Calu3 (cell line): ENCODE data around the gene CYBRD1. TPM values are rescaled to one million over a fixed set of nuclear protein-coding genes. Genes with fewer than 3 reads are reported as not detected.

ENCODE experiments used
- BruUV-seq: library from RNA; stranded (reverse); fragments of 400-500 nt; replicated peaks from 2 replicates; lab custom pipeline; 2021; lab: Mats Ljungman, UMichigan
- CTCF ChIA-PET: fragments of 300-600 bp; sonication (Branson Sonifier 250); formaldehyde crosslinking; loops from one replicate; lab custom pipeline; 2022; ENCODE audit warnings: antibody characterized with exemption; lab: Charles Lee
- DNase-seq: peaks from one replicate; pipeline ENCODE4 v3.0.0; 2022
- H3K27ac Mint-ChIP-seq: one replicate; pipeline ENCODE4 v1.8.0; 2022; ENCODE audit warnings: mixed read lengths; ENCODE audit not compliant: unreplicated experiment
- H3K27me3 Mint-ChIP-seq: one replicate; pipeline ENCODE4 v1.8.0; 2022; ENCODE audit warnings: mixed read lengths; ENCODE audit not compliant: unreplicated experiment
- H3K36me3 Mint-ChIP-seq: one replicate; pipeline ENCODE4 v1.8.0; 2022; ENCODE audit warnings: mild to moderate bottlenecking, moderate library complexity, mixed read lengths; ENCODE audit not compliant: insufficient read depth, unreplicated experiment
- H3K4me1 Mint-ChIP-seq: one replicate; pipeline ENCODE4 v1.8.0; 2022; ENCODE audit warnings: mild to moderate bottlenecking, low read depth, mixed read lengths; ENCODE audit not compliant: unreplicated experiment
- H3K4me3 Mint-ChIP-seq: one replicate; pipeline ENCODE4 v1.8.0; 2022; ENCODE audit warnings: mild to moderate bottlenecking, low read depth, moderate library complexity, mixed read lengths; ENCODE audit not compliant: unreplicated experiment
- H3K9me3 Mint-ChIP-seq: one replicate; pipeline ENCODE4 v1.8.0; 2022; ENCODE audit warnings: low read depth, mixed read lengths; ENCODE audit not compliant: unreplicated experiment
- intact Hi-C: fragments of 100-400 bp; cut with micrococcal nuclease; formaldehyde crosslinking; loops from one replicate; pipeline ENCODE4 v1.10.0; 2022; ENCODE audit not compliant: unreplicated experiment
- total RNA-seq: library from RNA; stranded (reverse); gene quantifications from 2 replicates; pipeline ENCODE4 v1.2.3, GENCODE V29; 2022
- TF ChIP-seq, protein P1 (sequence below): fragments of 200-600 bp; IDR thresholded peaks from one replicate; pipeline ENCODE4 v1.8.0; 2022; ENCODE audit warnings: antibody characterized with exemption; ENCODE audit not compliant: unreplicated experiment

Gene CYBRD1
- total RNA-seq, 1 experiment from 2014 or later = 2.6 TPM

DNA sequence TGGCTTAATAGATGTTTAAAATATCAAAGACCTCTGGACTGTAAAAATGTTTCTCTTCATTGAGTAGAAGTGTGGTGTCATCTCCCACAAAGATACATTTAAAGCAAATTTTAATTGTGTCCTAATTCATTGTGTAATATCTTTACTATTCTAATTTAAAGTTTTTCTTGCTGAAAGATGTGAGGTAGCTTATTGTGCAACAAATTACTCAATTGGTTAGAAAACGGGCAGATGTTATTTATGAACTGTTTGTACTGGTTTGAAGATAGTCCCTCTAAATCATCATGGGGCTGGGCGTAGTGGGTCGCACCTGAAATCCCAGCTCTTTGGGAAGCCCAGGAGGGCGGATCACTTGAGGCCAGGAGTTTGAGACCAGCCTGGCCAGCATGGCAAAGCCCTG is 65.3 kb downstream of the CYBRD1 start:
- Mint-ChIP-seq H3K9me3 (no peaks in the 10 kb centered on the region), H3K36me3 (no peaks in the 10 kb centered on the region), H3K27ac (no peak overlapping the region), H3K27me3 (peaks cover 47% of the 10 kb centered on the region), H3K4me3 (no peak overlapping the region), H3K4me1 (no peaks in the 10 kb centered on the region)
- TF ChIP-seq, protein P1, sequence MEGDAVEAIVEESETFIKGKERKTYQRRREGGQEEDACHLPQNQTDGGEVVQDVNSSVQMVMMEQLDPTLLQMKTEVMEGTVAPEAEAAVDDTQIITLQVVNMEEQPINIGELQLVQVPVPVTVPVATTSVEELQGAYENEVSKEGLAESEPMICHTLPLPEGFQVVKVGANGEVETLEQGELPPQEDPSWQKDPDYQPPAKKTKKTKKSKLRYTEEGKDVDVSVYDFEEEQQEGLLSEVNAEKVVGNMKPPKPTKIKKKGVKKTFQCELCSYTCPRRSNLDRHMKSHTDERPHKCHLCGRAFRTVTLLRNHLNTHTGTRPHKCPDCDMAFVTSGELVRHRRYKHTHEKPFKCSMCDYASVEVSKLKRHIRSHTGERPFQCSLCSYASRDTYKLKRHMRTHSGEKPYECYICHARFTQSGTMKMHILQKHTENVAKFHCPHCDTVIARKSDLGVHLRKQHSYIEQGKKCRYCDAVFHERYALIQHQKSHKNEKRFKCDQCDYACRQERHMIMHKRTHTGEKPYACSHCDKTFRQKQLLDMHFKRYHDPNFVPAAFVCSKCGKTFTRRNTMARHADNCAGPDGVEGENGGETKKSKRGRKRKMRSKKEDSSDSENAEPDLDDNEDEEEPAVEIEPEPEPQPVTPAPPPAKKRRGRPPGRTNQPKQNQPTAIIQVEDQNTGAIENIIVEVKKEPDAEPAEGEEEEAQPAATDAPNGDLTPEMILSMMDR = no peak
- no peak for DNase-seq
- CTCF ChIA-PET = no interaction called here
- no TSS peak for BruUV-seq
- intact Hi-C loops = no loop called here

DNA sequence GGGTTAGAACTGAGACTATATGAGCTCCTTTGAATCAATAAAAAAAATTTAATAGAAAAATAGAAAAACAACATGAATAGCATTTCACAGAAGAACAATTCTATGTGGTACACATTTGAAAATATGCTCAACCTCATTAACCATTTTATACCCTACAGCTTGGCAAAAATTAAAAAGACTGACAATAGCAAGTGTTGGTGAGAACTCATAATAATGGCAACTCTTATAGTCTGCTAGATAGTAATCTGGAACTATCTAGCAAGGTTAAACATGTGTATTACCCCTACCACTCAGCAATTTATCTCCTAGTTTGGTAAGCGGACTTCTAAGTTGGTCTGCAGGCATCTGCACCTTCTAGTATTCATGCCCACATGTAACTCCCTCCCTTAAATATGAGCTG is 67.8 kb downstream of the CYBRD1 start:
- no peaks in the 10 kb centered on the region for H3K9me3 Mint-ChIP-seq
- BruUV-seq = no TSS peak
- no peaks in the 10 kb centered on the region for H3K36me3 Mint-ChIP-seq
- TF ChIP-seq, protein P1 = no peak
- peaks cover 46% of the 10 kb centered on the region for H3K27me3 Mint-ChIP-seq
- no peak for DNase-seq
- no peak overlapping the region for H3K4me3 Mint-ChIP-seq
- no peaks in the 10 kb centered on the region for H3K4me1 Mint-ChIP-seq
- CTCF ChIA-PET = no interaction called here
- H3K27ac Mint-ChIP-seq = no peak overlapping the region
- intact Hi-C loops = loop anchor here (10.0 kb wide), 1 partner anchor 535 kb away; no protein-coding TSS in a partner anchor

DNA sequence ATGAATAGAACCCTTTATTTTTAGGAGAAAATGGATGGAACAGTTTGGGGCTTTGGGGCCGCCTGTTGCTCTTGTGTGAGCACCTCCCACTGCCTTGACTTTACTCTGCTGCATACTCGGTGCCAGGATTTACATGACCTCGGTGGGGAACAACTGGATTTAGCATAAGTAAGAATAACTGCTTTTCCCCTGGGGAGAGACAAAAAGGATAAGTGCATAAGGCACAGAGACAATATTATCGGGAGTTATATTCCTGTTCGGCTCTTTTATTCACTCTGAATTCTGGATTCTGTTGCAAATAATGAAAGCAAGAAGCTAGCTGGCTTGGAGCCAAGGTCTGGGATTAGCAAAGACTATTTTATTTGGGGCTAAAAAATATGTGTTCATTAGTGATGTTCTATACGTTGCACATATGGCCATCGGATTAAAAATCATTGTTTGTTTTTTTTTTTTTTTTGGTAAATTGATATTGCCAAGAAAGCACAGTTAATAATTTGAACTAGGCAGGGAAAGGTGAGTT is 69.8 kb downstream of the CYBRD1 start:
- intact Hi-C loops = loop anchor here (10.0 kb wide), 1 partner anchor 533 kb away; no protein-coding TSS in a partner anchor
- no TSS peak for BruUV-seq
- Mint-ChIP-seq H3K4me1 (no peaks in the 10 kb centered on the region), H3K27ac (no peak overlapping the region), H3K9me3 (no peaks in the 10 kb centered on the region), H3K27me3 (peaks cover 27% of the 10 kb centered on the region), H3K36me3 (no peaks in the 10 kb centered on the region), H3K4me3 (no peak overlapping the region)
- CTCF ChIA-PET = no interaction called here
- DNase-seq = no peak
- TF ChIP-seq, protein P1 = no peak

DNA sequence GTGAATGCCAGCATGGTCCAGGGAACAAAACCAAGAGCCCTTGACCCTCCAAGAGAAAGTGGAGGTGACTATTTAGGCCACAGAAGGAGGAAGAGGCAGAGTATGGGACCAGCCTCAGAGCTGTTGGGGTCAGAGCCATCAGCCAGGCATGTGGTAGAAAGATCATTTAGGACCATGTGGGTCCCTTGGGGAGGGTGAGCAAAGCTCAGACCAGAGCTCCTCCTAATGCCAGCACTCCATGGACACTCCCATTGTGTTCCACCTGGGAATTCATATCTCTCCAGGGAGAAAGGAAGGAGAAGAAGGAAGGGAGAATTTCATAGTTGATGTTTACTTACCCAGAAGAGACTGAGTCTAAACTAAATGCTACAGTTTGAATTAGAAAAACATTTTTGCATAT is 73.2 kb downstream of the CYBRD1 start:
- H3K36me3 Mint-ChIP-seq = no peaks in the 10 kb centered on the region
- no peak overlapping the region for H3K27ac Mint-ChIP-seq
- no peaks in the 10 kb centered on the region for H3K9me3 Mint-ChIP-seq
- TF ChIP-seq, protein P1 = no peak
- H3K4me1 Mint-ChIP-seq = no peaks in the 10 kb centered on the region
- H3K4me3 Mint-ChIP-seq = no peak overlapping the region
- H3K27me3 Mint-ChIP-seq = peaks cover 36% of the 10 kb centered on the region
- intact Hi-C loops = loop anchor here (10.0 kb wide), 1 partner anchor 529 kb away; no protein-coding TSS in a partner anchor
- BruUV-seq = no TSS peak
- CTCF ChIA-PET = no interaction called here
- DNase-seq = no peak
